ENCODE results near the gene GGA2.
"Not testable (repeated sequence)": the region's sequence is repeated elsewhere in the genome, so short reads cannot be mapped to it uniquely, and the experiment has no call there.

Gene GGA2

DNA sequence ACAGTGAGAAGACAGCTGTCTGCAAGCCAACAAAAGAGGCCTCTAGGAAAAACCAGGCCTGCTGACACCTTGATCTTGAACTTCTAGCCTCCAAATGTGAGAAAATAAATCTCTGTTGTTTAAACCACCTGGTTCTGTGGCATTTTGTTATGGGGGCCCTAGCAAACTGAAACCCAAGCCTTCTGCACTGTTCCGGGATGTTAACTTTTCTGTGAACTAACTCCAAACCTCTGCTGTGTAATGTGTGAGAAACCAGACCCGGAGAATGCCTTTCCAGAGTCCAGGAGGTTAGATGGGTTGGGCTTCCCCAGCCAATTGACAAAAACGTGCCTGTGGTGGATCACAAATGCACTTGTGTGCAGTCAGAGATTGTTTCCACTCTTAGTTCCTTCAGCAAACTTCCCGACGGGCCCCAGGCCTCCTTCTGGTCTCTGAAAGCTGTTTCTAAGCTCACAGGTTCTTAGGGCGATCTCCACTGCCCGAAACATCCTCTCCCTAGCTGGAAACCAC, 13.6 kb upstream of the GGA2 start:
- no peak for DNase-seq

DNA sequence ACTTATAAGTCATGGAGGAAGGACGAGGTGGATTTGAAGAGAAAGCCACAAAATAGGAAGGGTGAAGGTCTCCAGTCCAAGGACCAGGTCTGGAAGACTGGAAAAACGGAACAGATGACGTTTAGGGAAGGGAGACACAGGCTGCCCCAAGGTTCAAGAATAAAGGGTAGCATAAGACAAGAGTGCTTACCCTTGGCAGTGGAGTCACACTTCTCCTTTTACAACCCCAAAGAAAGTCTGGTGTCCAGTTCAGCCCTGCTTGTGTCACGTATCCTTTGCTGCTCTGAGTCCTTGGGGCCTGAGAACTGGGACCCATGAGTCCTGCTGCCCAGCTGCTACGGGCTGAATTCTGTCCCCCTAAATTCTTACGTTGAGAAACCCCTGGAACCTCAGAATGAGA, 13.0 kb upstream of the GGA2 start:
- DNase-seq: no peak

DNA sequence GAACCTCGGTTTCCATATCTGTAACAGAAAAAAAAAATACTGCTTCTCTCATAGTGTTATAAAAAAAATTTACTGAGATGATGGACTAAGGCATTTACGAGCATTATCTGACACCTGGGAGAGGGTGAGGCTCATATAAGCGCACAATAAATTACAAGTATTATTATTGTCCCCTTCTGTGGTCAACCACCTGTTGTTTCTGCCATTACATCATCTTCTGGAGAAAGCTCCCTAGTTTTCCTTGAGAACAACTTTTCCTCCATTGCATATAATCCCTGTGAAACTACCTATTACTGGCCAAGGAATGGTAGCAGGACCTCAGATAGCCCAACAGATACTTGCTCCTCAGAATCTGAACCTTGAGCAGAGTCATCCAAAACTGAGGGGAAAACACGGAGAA, 11.7 kb upstream of the GGA2 start:
- no peak for DNase-seq

DNA sequence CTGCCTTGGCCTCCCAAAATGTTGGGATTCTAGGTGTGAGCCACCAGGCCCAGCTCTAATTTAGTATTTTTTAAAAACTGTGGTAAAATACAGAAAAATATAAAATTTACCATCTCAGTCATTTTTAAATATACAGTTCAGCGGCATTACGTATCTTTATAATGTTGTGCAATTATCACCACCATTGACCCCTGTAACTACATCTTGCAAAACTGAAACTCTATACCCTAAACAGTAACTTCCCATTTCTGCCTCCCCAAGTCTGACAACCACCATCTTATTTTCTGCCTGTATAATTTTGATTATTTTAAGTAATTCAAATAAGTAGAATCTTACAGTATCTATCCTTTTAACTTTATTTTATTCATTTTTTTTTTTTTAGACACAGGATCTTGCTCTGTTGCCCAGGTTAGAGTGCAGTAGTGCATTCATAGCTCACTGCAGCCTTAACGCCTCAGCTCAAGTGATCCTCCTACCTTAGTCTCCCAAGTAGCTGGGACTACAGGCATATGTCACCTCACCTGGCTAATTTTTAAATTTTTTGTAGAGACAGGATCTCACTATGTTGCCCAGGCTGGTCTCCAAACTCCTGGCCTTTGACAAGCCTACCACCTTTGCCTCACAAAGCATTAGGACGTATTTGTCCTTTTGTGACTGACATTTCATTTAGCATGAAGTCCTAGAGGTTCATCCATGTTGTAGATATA, 10.9 kb upstream of the GGA2 start:
- DNase-seq: no peak

DNA sequence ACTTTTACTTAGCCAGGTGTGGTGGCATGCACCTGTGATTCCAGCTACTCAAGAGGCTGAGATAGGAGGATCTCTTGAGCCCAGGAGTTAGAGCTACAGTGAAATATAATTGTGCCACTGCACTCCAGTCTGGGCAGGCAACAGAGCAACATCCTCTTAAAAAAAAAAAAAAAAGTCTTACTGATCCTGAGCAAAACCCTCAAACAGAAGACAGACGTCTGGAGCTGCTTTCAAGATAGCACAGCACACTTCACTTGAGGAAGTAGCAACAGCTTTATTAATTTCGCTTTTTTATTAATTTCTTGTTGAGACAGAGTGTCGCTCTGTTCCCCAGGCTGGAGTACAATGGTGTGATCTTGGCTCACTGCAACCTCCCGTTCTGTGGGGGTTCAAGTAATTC, 10.2 kb upstream of the GGA2 start:
- DNase-seq: no peak

DNA sequence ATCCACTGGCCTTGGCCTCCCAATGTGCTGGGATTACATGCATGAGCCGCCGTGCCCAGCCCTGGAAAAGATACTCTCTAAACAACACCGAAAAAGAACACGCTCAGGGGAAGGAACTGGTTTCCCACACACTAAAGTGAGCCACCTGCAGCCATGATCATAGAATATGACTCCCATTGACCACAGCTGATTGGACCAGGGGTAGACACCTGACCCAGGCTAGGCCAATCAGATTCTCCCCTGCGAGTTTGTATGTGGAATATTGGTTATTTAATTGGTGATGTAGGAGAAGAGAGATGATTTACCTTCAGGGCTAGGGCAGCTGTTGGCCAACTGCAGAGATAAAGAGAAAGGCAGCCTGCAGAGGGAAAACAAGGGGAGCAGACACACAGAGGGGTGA, 9.0 kb upstream of the GGA2 start:
- no peak for DNase-seq

DNA sequence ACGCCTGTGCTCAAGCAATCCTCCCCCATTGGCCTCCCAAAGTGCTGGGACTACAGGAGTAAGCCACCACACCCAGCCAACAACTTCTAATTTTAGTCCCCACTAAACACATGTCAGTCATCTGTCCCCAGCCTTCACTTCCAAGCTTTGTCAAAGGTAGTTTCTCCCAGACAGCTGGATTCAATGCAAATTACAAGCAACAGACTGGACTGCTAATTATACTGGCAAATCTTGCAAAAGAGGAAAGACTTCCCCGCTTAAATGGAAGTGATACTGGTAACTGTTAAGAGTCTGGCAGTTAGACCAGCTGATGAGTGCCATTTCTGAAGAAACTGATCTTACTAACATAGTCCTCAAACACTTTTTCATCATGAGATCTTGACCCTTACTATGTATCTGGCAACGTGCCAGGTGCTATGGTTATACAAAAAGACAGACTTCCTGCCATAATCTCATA, 8.2 kb upstream of the GGA2 start:
- DNase-seq: no peak

DNA sequence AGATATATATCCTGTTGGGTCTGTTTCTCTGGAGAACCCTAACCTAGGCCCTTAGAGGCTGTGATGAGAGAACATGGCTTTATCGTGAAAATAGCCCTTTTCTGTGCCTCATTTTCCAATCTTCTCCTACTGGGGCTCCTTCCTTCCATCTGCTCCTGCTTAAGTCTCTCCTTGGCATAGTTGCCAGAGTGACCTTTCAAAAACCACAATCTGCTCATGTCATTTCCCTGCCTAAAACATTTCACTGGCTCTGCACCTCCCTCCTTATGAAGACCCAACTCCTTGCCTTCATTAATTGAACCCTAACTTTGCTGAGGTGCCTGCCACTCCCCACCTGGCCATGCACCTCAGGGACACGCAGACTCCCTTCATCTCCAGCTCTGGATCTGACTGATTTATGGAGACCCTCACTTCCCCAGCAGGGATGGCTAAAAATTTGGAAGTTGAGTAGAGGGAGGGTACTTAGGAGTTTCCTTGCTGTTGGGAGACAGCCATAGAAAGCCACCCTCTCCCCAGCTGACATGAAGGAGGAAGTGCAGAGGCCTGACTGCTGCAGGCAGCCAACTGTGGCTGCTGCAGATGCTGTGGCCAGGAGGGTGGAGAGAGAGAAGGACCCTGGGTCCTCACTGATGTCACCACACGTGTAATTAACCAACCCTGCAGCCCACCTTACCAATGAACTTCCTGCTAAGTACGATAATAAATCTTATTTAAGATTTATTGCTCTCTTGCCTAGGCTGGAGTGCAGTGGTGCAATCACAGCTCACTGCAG, 6.3 kb upstream of the GGA2 start:
- DNase-seq: no peak

DNA sequence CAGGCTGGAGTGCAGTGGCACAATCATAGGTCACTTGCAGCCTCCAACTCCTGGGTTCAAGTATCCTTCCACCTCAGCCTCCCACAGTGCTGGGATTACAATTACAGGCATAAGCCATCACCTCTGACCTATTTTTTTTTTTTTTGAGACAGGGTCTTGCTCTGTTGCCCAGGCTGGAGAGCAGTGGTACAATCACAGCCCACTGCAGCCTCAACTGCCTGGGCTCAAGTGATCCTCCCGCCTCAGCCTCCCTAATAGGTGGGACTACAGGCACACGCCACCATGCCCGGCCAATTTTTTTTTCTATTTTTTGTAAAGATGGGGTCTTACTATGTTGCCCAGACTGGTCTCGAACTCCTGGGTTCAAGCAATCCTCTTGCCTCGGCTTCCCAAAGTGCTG, 5.6 kb upstream of the GGA2 start:
- DNase-seq: no peak

DNA sequence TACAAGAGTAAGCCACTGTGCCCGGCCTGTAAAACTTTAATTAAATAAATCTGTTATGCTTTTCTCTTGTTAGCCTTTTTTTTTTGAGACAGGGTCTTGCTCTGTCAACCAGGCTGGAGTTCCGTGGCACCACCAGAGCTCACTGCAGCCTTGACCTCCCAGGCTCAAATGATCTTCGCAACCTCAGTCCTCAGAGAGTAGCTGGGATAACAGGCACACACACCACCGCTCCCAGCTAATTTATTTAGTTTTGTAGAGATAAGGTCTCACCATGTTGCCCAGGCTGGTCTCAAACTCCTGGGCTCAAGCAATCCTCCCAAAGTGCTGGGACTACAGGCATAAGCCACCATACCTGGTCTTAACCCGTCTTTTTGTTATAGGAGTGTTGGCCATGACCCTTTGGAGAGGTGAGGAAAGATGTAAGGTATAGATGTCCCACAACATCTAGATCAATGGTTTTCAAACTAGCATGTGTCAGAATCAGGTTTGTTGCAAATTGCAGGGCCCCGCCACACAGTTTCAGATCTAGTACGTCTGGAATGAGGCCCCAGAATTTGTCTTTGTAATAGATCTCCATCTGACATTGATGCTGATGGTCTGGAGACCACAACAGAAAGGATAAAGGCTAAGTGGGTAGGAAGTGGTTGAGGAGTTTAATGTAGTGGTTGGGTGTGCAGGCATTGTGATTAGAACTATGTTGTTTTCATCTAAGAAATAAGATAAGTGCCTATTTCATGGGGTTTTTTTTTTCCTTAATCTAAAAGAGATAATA, 4.3 kb upstream of the GGA2 start:
- no peak for DNase-seq

DNA sequence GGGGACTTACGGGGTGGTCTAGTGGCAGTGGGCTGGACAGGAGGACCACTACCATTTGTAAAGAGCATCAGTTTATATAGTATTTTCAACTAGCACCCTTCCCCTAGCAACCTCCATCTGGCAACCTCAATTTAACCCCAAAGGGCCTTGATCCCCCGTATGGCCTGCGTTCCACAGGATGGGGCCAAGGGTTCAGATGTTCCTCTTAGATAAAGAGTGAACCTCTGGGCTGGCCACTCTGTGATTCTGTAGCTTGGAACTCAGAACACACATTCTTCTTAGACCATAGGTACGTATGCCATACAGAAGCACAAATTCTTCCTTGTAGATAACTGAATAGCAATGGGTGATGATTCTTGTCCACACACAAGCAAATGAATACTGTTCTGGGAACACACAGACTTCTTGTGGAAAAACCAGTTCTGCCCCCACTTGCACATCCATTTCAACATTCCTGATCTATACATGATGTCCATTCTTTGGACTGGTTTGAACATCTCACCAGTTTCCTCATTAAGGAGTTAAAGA, 1.9 kb upstream of the GGA2 start:
- DNase-seq: no peak

DNA sequence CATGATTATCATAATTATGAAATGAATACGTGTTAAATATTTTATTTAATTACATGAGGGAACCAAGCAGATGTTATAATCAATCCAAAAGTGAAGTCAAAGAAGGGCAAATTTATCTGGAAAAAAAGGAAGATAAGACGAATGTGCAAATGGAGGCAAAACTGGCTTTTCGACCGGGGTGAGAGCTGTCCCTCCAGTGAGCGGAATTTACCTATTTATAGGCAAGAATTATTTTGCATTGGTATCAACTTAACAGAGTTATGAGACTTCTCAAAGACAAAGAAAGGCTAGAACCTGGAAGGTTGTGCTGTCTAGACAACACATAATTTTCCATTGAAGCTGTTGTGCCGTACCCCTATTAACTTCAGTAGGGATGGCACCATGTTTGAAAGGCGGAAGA, 1.4 kb upstream of the GGA2 start:
- no peak for DNase-seq

DNA sequence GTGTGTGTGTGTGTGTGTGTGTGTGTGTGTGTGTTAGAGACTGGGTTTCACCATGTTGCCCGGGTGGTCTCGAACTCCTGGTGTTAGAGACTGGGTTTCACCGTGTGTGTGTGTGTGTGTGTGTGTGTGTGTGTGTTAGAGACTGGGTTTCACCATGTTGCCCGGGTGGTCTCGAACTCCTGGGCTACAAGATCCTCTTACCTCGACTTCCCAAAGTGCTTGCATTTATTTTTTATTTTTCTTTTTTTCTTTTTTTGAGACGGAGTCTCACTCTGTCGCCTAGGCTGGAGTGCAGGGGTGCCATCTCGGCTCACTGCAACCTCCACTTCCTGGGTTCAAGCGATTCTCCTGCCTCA, 599 bp upstream of the GGA2 start:
- DNase-seq: not testable (repeated sequence)

DNA sequence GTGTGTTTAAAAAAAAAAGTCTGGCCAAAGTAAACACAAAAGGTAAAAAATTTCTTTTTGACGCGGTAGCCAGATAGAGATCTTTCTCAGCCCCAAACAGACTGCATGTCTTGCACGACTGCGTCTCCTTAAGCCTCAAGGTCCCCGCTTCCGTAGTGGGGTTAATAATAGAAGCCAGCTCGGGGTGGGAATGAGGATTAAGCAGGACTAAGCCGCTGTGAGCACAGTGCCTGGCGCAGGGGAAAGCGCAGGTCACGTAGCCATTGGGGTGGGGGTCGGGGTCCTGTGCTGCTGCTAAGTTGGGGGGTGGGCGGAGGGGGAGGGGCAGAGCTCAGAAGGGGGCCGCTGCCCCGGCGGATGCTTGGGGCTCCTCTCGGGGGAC, 521 bp downstream of the GGA2 start:
- DNase-seq: no peak

DNA sequence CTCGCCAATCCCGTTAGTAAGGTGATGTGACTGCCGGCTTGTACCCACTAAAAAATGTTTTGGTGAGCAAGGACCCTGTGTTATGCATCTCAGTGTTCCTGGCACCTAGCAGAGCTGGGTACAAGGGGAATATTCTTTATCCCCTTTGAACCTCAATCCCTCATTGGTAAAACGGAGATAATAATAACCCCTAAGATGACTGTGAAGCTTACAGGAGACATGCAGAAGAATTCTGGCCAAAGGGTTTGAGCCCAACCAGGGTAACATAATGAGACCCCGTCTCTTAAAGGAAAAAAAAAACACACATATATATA, 896 bp downstream of the GGA2 start:
- DNase-seq: no peak

DNA sequence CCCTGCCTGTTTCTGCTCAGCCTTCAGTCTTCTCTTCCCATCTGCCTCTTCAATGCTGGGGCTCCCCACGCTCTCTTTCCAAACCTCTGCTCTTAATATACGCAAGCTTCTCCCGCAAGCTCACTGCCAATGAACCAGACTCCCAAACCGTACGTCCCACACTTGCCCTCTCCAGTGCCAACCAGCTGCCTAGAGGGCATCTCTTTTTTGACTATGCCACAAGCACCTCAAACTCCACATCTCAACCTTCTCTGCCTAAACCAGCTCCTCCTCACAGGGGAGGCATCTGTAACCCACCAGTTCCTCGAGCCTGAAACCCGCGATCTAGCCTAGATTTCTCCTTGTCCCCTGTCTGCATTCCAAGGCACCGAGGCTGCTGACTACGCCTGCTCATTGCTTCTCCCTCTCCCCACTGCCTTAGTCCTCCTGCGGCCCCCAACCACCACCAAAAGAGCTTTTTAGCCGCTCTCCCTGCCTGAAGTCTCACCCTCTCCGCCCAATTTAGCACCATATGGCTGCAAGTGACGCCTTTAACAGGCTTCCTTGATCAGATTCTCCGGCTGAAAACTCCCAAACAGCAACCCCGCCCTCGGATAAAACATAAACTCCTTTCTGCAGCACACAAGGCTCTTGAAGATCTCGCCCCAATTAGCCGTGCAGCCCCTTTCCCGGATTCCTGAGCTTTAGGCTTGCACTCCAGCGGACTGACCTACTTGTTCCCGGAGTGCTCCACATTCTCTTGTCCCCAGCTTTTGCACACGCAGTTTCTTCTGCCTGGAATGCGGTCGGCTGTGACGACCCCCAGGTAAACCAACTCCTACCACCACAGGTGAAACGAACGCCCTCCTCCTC, 1.5 kb downstream of the GGA2 start:
- no peak for DNase-seq

DNA sequence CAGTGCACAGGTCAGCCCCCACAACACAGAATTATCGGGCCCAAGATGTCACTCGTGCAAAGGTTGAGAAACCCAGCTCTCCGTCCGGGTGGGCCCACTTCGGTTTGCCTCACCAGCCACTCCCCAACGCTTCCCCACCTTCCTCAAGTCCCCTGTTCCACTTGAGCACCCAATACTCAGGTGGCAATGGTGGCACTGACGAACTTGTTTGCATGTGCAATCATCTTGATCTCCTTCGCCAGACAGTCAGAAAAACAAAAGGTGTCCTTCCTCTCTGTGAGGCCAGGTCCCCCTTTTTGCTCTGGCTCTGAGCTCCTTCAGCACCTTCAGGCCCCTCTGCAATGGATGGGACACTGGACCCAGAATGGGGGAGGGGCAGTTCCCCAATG, 3.7 kb downstream of the GGA2 start:
- no peak for DNase-seq

DNA sequence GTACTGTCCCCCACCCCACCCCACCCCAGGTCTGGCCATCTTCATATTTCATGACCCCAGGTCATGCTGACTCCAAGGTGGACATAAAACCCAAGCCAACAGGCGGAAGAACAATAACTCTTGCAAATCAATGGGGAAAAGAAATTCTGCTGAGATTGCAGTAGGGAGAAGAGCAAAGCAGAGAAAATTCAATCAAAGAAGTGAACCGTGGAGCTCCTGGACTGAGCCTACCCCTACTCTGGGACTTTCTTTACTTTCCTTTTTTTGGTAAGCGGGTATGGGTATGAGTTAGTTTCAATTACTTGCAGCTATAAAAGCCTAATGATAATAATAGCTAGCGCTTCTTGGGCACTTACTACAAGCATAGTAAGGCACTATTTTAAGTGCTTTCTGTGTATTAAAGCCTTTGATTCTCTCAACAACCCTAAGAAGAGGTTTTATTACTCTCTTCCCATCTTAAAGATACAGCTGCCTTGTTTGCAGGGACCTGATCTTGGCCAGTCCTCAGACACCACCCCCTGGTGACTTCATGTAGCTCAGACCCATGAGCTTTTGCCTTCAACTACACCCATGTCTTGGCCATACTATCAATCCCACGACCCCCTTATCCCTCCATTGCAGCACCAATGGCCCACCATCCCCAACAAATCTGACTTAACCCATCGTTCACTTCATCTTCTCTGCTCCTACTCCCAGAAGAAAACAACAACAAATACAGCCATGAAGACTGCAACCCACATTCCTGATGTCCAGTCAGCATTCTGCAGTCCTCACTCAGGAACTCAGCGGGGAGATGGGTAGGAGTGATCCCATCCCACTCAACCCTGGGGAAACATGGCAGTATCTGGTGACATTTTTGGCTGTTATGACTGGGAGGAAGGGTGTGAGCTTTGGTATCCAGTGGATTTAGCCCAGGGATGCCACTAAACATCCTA, 4.4 kb downstream of the GGA2 start:
- DNase-seq: no peak

DNA sequence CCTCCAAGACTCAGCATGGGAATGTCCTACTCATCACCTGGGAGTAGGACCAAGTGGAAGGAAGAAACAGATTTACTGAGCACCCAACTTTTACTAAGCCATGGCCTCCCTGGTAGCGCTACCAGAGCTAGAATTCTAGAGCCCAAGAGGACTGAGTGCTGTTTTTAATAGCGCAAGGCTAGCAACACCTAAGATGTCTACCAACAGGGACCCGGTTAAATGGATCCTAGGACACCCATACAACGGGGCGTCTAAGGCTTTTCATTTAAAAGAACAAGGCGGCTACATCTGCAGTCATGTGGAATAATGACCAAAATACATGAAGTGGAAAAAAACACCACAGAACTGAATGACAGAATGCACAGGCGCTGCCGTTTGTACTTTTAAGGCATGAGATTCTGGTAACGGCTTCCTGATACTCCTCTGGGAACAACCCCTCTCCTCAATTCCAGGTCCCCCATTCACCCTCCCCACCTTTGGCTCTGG, 5.1 kb downstream of the GGA2 start:
- peak; percentile 38 for DNase-seq

DNA sequence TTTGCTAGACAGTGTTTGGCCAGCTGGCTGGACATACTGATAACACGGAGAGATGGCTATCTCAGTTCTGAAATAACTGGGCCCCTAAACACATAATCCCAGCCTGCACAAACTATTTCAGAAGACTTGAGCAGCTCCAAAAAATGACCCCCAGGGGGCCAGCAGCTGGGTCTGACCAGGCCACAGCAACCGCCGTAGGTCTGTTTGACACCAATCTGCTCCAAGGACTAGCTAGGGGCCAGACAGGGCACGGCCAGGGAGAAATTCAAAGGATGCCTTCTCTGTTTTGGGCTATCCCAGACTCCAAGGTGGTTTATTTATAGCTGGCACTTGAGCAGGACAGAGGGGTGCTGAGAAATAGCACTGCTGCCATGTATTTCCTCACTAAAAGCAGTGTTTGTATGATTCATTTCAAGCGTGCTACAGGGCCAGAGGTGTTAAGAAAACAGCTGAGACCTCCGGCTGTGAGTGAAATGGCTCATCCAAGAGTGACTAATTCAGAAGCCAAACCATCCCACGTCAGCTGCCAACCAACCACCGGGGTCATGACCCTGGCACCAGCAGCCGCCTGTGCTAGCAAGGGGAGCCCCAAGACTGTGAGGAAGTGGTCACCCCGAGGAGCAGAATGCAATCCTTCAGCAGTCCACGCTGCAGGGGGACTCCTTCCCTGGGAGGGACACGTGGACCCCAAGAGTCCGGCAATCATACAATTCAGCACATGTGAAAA, 5.7 kb downstream of the GGA2 start:
- DNase-seq: peak; percentile 13

DNA sequence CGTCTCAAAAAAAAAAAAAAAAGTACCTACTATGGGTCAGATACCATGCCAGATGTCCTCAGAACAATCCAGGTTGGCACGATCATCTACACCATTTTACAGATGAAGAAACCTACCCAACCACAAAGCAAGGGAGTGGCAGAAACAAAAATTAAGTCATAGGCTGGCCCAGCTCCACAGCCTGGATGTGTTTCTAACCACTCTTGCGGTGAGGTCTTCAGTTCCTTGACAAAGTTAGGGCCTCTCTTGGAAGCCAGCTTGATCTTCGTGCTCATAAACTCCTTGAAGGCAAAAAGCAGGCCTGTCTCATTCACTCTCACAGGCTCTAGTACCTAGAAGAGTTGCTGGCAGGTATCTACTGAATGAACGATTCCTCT, 6.2 kb downstream of the GGA2 start:
- DNase-seq: no peak
